GM20431 (cell line): ENCODE results near the gene CASD1.

Experiments used
- in situ Hi-C: fragments of 300-500 bp; cut with MseI, MboI; formaldehyde crosslinking; loops from one replicate; pipeline ENCODE4 v1.15.0; 2020; ENCODE audit warnings: low sequenced_read_pairs; ENCODE audit not compliant: unreplicated experiment

CASD1 gene

DNA sequence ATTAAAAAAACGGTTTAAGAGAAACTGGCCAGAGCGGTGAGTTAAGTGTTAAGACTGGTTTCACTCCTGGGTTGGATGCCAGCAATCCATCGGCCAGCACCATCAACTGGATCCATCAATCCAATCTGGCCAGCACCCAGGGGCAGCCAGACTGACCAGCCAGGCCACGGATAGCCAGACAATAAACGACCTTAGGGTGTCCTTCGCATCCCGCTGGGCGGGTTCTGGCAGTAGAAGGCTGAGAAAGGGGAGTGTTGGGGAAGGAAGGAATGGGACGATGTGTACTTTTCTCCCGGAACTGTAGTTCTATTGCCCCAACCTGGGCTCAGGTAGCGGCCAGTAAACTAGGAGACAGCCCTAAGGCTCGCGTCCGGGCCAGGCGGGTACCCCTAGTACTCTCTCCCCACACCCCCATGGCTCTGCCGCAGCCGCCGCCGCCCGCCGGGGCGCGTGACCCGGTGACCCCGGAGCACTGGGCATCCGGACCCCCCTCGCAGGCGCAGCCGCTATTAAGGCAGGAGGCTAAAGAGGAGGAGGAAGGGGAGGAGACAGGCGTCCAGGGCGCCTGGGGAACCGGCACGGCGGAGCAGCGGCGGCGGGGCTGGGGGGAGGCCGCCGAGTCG is at the start of gene CASD1:
Gene CASD1, plus strand, starts transcription at position 546 of the 623 bp plus-strand sequence. CDS start 276 bp downstream, outside the sequence.
- in situ Hi-C loops: no loop called here

DNA sequence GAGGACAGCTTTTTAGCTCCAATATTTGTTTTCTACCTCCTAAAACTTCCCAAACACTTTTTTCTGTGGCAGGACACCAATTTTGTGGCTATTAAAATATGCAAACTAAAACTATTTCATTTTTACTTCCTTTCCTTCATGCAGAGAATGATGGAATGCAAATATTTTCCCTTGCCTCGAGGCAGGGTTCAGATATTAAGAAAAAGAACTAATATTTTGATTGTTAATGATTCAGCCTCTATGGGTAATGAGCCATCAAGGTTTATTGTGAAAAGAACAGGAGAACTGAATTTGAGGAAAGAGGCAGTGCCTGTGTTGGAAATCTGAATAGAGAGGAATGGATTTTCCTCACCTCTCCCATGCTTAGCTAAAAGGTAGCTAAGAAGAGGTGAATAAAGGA is 43.1 kb upstream of the CASD1 start:
- in situ Hi-C loops: no loop called here

DNA sequence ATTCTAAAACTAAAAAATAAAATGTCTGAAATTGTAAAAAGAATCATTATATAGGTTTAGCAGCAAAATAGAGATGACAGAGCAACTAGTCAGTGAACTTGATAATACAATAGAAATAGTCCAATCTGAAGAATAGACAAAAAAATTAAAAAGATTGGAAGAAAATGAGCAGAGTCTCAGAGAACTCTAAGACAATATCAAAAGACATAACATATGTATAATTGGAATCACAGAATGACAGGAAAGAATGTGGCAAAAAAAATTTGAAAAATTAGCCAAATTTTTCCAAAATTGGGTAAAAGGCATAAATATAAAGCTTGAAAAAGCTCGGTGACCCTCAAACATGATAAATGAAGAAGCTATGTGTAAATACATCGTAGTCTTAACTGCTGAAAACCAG is 38.0 kb upstream of the CASD1 start:
- in situ Hi-C loops: no loop called here

DNA sequence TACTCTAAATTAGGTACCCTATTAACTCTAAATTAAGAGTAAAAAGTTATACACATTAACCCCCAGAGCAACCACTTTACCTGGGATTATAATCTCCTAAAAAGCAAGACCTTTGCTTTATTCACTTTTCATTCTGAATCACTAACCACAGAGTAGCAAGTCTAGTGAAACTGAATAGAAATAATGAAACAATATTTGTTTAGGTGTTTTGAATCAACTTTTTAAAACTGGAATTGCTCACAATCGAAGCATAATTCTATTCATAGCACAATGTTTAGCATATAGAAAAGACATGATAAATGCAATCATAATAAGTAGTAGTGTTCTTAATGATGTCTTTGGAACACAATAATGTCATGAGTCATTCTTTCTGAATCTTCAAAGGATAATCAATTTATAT is 37.0 kb upstream of the CASD1 start:
- in situ Hi-C loops: no loop called here

DNA sequence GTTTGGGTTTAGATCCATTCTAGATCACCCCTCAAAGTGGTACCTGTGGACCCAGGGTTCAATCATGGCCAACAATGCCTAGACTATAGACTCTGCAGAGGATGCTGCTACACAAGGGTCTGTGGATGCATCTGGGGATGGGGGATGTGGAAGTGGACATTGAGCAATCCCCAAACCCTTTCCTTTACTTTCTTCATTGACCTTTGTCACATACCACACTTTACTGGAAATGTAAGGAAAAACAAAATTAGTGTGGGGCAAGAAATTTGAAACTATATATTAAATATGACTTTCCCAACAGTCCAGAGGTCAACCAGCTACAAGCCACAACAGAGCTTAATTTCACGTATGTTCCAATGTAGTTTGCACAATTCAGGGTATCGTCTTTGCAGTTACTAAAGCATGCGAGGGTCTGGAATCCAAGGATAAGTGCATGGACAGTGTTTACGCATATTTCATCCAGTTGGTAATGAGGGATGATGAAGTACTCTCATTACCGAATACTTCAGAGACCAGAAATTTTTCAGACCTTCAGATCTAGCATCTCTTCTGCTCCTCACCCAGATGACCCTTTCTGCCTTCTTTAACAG is 33.3 kb upstream of the CASD1 start:
- in situ Hi-C loops: no loop called here

DNA sequence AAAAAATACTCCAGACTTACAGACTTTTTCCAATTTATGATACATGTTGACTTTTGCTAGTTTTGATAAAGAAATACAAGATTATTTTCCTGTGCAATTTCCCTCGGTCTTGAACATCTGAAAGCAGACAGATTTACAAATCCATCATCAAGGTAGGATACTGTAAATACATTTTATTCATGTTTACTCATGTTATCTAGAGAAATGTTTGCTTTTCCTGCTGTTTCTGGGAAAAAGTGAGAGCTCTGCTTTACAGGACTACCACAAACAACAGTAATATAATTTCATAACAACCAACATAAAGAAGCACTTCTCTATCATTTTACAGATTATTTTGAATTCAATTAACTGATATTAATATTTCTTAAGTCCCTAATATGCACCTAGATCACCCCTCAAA is 31.7 kb upstream of the CASD1 start:
- in situ Hi-C loops: no loop called here

DNA sequence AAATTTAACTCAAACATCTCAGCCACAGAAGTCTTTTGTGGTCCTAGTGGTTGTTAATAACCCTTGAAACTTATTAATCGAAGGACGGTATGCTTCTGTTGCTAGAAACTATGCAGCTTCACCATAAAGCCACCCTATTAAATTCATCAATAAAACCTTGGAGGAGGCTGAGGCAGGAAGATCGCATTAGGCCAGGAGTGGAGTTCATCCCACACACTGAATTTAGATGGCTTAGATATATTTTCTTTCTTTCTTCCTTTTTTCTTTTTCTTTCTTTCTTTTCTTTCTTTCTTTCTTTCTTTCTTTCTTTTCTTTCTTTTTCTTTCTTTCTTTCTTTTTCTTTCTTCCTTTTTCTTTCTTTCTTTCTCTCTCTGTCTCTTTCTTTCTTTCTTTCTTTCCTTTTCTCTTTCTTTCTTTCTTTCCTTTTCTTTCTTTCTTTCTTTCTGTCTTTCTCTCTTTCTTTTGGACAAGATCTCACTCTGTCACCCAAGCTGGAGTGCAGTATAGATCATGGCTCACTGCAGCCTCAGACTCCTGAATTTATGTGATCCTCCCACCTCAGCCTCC is 30.9 kb upstream of the CASD1 start:
- in situ Hi-C loops: no loop called here

DNA sequence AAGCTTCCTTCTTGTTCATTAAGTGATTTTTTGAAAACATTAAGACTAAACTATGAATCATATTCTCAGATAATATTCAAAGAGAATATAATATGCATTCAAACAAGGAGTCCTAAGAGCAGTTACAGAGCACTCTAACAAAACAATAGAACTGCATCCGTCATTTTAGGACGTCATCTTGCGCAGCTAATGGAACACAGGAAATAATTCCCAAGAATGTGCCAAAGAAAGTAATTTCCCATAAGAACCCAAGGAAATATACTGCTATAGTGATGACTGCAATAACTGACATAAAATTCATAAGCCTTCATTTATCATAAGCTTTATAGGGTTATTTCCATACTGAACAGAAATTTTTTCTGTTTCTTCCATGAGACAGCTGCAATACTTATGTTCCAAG is 28.3 kb upstream of the CASD1 start:
- in situ Hi-C loops: no loop called here

DNA sequence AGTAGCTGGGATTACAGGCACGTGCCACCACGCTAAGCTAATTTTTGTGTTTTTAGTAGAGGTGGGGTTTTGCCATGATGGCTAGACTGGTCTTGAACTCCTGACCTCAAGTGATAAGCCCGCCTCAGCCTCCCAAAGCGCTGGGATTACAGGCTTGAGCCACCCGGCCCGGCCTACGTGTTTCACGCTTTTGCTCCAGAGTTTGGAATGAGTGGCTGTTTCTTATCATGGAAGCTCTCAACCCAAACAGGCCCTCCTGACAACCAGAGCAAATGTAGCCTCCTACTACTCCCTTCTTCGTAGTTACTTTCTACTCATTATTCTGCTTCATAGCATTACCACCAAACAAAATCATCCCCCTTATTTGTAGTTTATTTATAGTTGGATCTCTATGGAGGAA is 26.8 kb upstream of the CASD1 start:
- in situ Hi-C loops: no loop called here

DNA sequence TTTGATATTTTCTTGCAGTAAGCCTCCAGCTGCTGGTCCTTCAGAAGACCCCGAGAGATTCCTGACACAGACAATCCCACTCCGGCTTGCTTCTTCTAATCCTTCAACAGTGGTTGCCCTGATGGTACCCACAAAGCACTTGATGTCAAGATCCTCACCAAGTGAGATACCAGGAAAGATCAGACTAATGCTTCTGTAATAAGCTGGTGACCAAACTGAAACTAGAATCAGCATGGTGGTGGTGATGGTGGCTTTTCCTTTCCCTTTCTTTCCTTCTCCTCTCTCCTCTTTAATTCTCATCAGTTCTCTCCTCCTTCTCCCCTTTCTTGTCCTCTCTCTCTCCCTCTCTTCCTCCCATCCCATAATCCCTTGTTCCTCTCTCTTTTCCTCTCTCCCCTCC is 25.8 kb upstream of the CASD1 start:
- in situ Hi-C loops: no loop called here

DNA sequence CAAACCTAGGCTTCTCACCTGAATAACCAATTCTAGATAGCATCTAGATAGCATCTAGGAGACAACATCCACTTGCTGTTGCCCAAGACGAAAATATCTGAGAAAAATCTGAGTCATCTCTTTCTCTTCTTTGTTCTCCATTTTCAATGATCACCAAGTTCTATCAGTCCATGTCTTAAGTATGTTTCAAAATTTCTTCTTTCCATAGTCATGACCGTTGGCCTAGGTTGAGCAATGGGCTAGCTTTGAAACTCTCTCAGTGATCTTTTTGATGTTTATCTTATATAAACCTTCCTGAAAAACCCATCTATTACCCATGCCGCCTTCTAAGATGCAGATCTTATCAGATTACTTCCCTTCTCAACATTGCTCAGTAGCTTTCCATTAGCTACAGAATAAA is 23.4 kb upstream of the CASD1 start:
- in situ Hi-C loops: no loop called here

DNA sequence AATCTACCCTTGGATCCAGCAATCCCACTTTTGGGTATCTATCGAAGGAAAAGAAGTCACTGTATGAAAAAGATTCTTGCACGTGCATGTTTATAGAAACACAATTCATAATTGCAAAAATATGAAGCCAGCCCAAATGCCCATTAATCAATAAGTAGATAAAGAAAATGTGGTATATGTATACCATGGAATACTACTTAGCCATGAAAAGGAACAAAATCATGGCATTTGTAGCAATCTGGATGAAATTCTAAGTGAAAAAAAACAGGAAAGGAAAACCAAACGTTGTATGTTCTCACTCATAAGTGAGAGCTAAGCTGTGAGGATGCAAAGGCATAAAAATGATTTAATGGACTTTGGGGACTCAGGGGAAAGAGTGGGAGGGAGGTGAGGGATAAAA is 18.2 kb upstream of the CASD1 start:
- in situ Hi-C loops: no loop called here

DNA sequence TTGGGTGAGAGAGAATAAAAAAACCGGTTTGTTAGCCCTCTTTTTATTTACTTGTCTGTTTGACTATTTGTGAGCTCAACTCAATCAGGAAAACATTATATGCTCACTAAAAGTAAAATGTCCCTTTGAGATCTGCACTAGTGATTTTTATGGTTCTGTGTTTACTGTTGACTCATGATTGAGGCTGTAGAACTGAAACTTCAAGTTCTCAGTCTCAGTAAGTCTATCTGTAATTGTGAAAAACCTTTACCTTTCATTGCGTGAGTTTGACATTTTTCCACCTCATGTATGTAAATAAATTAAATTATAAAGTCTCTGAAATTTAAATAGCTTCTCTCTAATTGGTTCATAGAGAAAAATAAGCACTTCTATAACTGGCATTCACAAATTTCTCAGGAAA is 17.0 kb upstream of the CASD1 start:
- in situ Hi-C loops: no loop called here

DNA sequence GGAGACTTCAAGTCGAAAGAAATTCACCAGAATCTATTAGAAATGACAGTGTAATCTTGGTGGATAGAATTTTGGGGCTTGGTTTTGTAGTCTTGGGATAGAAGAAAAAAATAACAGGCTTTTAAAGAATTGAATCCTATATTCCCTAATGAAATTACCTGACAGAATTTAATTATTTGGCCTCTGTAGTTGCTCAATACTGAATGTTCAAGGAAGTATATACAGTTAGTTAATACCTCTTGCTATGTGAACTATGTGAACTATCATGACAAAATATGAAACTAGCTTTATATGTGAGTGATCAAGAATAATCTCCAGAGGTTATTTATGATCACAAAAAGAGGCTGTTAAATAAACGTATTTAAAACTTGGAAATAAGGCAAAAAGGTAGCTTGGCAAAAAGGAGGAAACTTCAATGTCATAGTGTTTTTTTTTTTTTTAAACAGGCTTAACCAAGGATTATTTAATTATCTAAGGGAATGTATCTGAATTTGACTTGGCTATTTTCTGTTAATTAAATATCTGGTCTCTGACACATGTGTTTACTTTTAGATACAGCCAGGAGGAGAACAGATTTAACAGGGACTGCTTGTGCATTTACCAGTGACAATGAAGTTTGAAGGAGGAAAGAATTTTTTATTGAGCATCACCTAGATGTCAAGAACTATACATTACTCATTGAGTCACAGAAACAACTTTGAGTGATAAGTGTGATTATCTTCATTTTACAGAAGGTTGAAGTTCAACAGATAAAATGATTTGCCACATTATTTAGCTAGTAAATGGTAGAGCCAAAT is 11.5 kb upstream of the CASD1 start:
- in situ Hi-C loops: no loop called here

DNA sequence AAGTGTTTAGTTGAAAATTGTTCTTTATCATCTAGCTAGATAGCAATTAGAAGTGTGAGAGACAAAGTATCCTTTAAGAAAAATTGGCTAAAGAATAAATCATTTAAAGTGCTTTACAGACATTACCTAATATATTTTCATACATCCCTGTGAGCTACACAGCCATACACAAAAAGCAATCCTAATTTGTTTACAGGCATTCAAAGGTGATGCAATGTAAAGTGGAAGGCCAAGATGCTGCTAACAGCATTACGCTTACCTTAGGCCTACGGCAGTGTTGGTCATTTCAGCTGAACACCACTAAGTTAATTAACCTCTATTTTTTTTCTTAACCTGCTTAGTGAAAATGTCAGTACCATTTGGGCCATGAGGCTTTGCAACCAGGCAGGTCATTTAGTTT is 10.7 kb upstream of the CASD1 start:
- in situ Hi-C loops: no loop called here

DNA sequence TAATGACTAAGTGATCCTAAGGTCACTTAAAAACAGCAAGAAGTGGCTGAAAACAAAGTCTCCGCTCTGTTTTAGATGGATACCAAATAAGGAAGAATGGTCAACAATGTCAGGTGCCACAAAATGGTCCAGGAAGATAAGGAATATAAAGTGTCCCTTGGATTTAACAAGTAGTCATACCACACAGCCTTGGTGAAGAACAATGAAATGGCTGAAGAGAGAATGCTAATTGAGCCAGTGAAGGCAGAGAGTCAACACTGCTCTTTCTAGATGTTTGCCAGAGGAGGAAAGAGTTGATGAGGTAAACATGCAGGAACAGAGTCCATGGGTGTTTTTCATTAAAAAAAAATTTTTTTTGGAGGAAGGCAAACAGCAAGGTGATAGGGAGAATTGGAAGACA is 2.1 kb upstream of the CASD1 start:
- in situ Hi-C loops: no loop called here

DNA sequence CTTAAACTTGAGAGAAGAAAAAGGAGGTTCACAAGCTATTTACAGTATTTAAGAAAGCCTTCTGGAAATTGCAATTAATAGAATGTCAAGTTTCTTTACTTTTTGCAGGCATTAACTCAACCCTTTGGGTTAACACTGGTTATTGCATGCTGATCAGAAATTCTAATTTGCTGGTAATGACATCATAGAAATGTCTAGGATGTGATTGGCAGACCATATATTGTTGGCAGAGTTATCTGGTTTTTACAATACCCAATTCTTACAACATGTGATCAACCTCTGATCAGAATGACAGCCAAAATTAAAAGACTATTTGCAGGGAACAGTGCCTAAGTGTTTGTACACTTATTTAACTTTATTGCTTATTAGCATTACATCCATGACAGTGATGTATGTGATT is 1.6 kb upstream of the CASD1 start:
- in situ Hi-C loops: no loop called here

DNA sequence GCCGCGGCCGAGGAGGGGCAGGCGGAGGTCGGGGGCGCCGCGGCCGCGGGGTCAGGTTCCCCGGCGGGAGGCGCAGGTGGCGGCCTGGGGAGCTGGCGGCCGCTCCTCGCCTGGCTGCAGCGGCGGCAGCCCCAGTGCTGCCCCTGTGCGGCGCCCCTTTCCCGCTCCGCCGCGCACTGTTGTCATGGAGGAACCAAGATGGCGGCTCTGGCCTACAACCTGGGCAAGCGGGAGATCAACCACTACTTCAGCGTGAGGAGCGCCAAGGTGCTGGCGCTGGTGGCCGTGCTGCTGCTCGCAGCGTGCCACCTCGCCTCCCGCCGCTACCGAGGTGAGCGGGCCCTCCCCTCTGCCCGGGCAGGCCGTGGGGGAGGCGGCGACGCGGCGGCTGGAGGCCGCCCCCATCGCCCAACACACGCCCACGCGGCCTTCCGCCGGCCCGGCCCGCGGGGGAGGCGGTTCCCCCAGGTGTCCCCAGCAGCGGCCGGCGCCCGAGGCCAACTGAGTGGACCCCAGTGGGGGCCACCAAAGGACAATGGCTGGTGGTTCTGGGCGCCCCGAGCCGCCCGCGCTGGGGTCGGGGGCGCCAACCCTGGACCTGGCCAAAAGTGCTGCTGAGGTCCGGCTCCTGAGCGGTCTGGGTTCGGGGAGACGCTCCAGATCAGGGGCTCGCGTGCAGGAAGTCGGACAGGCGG is 425 bp downstream of the CASD1 start:
- in situ Hi-C loops: no loop called here

DNA sequence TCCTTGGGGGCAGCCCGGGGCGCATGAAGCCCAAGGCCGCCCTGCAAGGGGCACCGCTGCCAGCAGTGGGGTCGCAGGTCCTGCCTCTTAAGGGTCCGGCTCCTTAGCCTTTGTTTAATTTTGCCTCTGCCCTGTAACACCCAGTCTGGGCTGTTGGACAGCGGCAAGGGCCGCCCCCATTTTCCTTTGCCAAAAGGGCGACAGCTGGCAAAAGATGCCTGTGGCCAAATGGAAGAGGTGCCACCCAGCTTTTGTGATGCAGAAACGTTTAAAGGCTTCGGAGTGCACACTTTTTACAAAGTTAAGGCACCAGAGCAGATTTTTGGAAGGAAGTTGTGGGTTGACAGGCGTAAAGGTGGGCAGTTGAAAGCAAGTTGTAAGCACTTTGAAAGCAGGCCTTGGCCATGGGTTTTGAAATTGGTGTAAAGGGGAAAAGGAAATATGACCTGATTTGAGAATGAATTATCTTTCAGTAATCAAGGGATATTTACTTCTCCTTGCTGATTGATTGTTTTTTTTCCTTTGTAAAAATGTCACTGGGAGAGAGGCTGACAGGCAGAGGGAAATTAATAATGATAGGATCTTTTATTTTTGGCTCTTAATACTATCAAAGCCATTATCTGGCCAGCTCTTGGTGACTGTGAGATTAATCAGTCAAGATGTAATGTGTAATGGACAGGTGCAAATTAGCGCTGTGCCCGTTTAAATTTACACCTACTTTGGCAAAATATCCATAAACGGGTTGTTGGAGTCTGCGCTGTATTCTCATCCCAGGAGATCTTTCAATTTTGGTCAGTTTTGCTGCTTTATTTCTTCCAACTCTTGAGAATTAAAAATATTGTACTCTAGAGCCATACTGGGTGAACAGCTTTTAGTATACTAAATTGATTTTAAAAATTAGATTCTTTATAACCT is 1.2 kb downstream of the CASD1 start:
- in situ Hi-C loops: no loop called here

DNA sequence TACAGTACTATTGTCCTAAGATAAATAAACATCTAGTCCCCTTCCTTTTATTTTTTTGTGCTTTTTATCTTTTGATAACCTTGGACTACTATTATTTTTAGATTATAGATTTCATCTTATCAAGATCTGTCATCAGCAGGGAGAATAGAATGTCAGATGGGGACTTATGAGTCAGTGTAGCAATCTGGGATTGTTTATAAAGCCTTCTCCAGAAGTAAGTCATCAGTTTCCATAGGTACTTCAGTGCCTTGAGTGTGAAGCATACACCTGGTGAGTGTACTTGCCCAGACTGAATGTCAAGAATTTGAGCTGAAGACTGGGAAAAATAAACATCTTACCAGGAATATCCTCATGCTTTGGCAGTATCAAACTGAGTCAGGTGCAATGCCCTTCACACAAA is 2.1 kb downstream of the CASD1 start:
- in situ Hi-C loops: no loop called here
